K562 (cell line): Measurements from ENCODE around the gene SLAMF6. TPM values are rescaled to one million over a fixed set of nuclear protein-coding genes. Genes with fewer than 3 reads are reported as not detected.
A peak's percentile ranks its signal among the peaks of the same experiment; 100 is the strongest.

Experiments used
- ATAC-seq: fragments of 200-7000 bp; cut with Tn5 transposase; 3 replicates; pipeline ENCODE4 v1.9.1; 2020; ENCODE audit warnings: moderate library complexity
- BruUV-seq: library from RNA; stranded (reverse); fragments of 400-500 nt; replicated peaks from 2 replicates; lab custom pipeline; 2021; lab: Mats Ljungman, UMichigan
- CTCF ChIA-PET: fragments of 300-600 bp; formaldehyde crosslinking; extraction: SDS; loops from one replicate; lab custom pipeline; 2021; ENCODE audit warnings: low intra/inter-chr PET ratio; lab: Yijun Ruan, JAX
- POLR2A ChIA-PET: fragments of 300-600, 350-650 bp; sonication (Branson Sonifier 250); formaldehyde crosslinking; extraction: SDS; loops from one replicate; lab custom pipeline; 2021; ENCODE audit warnings: antibody characterized with exemption, inconsistent platforms; lab: Yijun Ruan, JAX
- DNase-seq, 4 experiments: peaks; one replicate each; pipeline versions ENCODE4 v3.0.0 to v3.0.0-alpha.2; 2011 to 2018; ENCODE audit warnings: low spot score in 3 of 4, mixed read lengths in 3 of 4; ENCODE audit errors: extremely low read depth in 1 of 4
- FAIRE-seq: peaks from 2 replicates; lab custom pipeline; 2011; peaks lifted over from hg19 to GRCh38; lab: Jason Lieb, UNC
- H2AFZ ChIP-seq: 2 replicates; pipeline ENCODE4 v1.6.0; 2011; ENCODE audit warnings: low read depth, low read length, control low read depth, inconsistent platforms
- H3K27ac ChIP-seq: fragments of 200-600 bp; 3 replicates; pipeline ENCODE4 v1.8.0; 2011; ENCODE audit warnings: low read depth, mild to moderate bottlenecking, control low read depth, inconsistent platforms, low read length, moderate library complexity, mixed read lengths; ENCODE audit errors: extremely low read depth
- H3K27me3 ChIP-seq, 2 experiments: fragments of 300-600 bp in 1 of 2; 2 replicates in 1 of 2; 3 replicates in 1 of 2; pipeline versions ENCODE4 v1.6.0 to v1.8.0; 2011; ENCODE audit warnings: inconsistent platforms in 2 of 2, low read length in 2 of 2, mild to moderate bottlenecking in 1 of 2, mixed read lengths in 1 of 2, moderate library complexity in 1 of 2; ENCODE audit not compliant: control insufficient read depth in 2 of 2, insufficient read depth in 2 of 2
- H3K36me3 ChIP-seq: fragments of 300-600 bp; 3 replicates; pipeline ENCODE4 v1.8.0; 2011; ENCODE audit warnings: mild to moderate bottlenecking, low read length, inconsistent platforms; ENCODE audit not compliant: control insufficient read depth, insufficient read depth
- H3K4me1 ChIP-seq, 2 experiments: fragments of 200-600 bp in 1 of 2; replicated peaks in 1 of 2; 2 replicates in 1 of 2; 3 replicates in 1 of 2; pipeline versions ENCODE4 v1.5.1 to v1.8.0; 2011; ENCODE audit warnings: inconsistent platforms in 2 of 2, low read length in 2 of 2, mild to moderate bottlenecking in 1 of 2, mixed read lengths in 1 of 2, moderate library complexity in 1 of 2; ENCODE audit not compliant: control insufficient read depth in 2 of 2, insufficient read depth in 2 of 2
- H3K4me2 ChIP-seq: 2 replicates; pipeline ENCODE4 v1.6.1; 2011; ENCODE audit warnings: low read length, control low read depth, inconsistent platforms, mixed read lengths; ENCODE audit not compliant: insufficient read depth
- H3K4me3 ChIP-seq: fragments of 200-600 bp; sonication (generic), shearing (Covaris generic); 2 replicates; pipeline ENCODE4 v1.5.1; 2016; ENCODE audit warnings: control low read depth, inconsistent platforms
- H3K79me2 ChIP-seq: fragments of 200-600 bp; 3 replicates; pipeline ENCODE4 v1.8.0; 2011; ENCODE audit warnings: low read length, inconsistent platforms; ENCODE audit not compliant: control insufficient read depth, insufficient read depth
- H3K9ac ChIP-seq, 2 experiments: 2 replicates each; pipeline versions ENCODE4 v1.6.0 to v1.6.1; 2011; ENCODE audit warnings: low read depth in 2 of 2, low read length in 2 of 2, control low read depth in 1 of 2, inconsistent platforms in 1 of 2, mild to moderate bottlenecking in 1 of 2, mixed read lengths in 1 of 2; ENCODE audit not compliant: insufficient read depth in 1 of 2
- H3K9me1 ChIP-seq: one replicate; pipeline ENCODE4 v1.6.0; 2011; ENCODE audit warnings: inconsistent platforms, mild to moderate bottlenecking, low read length, moderate library complexity; ENCODE audit not compliant: control insufficient read depth, insufficient read depth
- H3K9me3 ChIP-seq: replicated peaks from 2 replicates; pipeline ENCODE4 v1.5.1; 2011; ENCODE audit warnings: low read depth, low read length, inconsistent platforms; ENCODE audit not compliant: control insufficient read depth, insufficient read depth
- H4K20me1 ChIP-seq: replicated peaks from 2 replicates; pipeline ENCODE4 v1.6.1; 2011; ENCODE audit warnings: low read length, inconsistent platforms, mixed read lengths; ENCODE audit not compliant: control insufficient read depth, insufficient read depth
- E2F4 ChIP-seq: sonication (generic); formaldehyde crosslinking; IDR thresholded peaks from 2 replicates; pipeline ENCODE4 v1.8.0; 2022; ENCODE audit warnings: mild to moderate bottlenecking, low read depth, missing genetic modification reagents
- GTF2A2 ChIP-seq: IDR thresholded peaks from 2 replicates; pipeline ENCODE4 v1.6.1; 2016; ENCODE audit warnings: mild to moderate bottlenecking, missing genetic modification characterization, missing compliant biosample characterization
- HNRNPUL1 ChIP-seq: fragments of 200-400 bp; formaldehyde crosslinking; IDR thresholded peaks from 2 replicates; pipeline ENCODE4 v1.6.1; 2017; ENCODE audit warnings: low read length
- JUND ChIP-seq, 2 experiments: IDR thresholded peaks; 2 replicates in 1 of 2; 3 replicates in 1 of 2; pipeline ENCODE4 v1.6.1; 2011; ENCODE audit warnings: borderline replicate concordance in 2 of 2, low read depth in 2 of 2, low read length in 2 of 2, improper control_type of control experiment in 1 of 2, missing biosample characterization in 1 of 2, missing genetic modification characterization in 1 of 2, missing genetic modification reagents in 1 of 2
- NCOA6 ChIP-seq: fragments of 450-650 bp; IDR thresholded peaks from 2 replicates; pipeline ENCODE4 v1.6.1; 2017; ENCODE audit warnings: mild to moderate bottlenecking
- SIRT6 ChIP-seq: IDR thresholded peaks from one replicate; pipeline ENCODE4 v1.6.1; 2012; ENCODE audit warnings: low read depth, mild to moderate bottlenecking, control low read depth, inconsistent platforms, low read length, moderate library complexity
- ZC3H11A ChIP-seq: IDR thresholded peaks from 2 replicates; pipeline ENCODE4 v1.6.1; 2012; ENCODE audit warnings: low read depth, low read length, improper control_type of control experiment
- ZNF253 ChIP-seq: fragments of 250-450 bp; sonication (Bioruptor Pico); conservative IDR thresholded peaks from 2 replicates; pipeline ENCODE4 v1.6.1; 2021; ENCODE audit warnings: mild to moderate bottlenecking
- ZNF592 ChIP-seq: fragments of 450-650 bp; IDR thresholded peaks from 2 replicates; pipeline ENCODE4 v1.6.1; 2017; ENCODE audit warnings: antibody characterized with exemption, mild to moderate bottlenecking
- ZNF717 ChIP-seq: fragments of 250-450 bp; sonication (Bioruptor Pico); IDR thresholded peaks from 2 replicates; pipeline ENCODE4 v1.5.0; 2021
- WGBS: fragments of 100-300 bp; shearing (Covaris generic); methylation state at CpG from one replicate; pipeline ENCODE4 v1.1.6; 2016; ENCODE audit warnings: low coverage, mixed read lengths; ENCODE audit not compliant: insufficient coverage; ENCODE audit errors: missing lambda C conversion rate; 5-methylcytosine and 5-hydroxymethylcytosine counted together
- in situ Hi-C: fragments of 300-500 bp; cut with MboI; formaldehyde crosslinking; loops from 4 replicates; pipeline ENCODE4 v1.15.0; 2018; ENCODE audit warnings: inconsistent platforms, mixed read lengths
- intact Hi-C: fragments of 100-400 bp; cut with micrococcal nuclease; formaldehyde crosslinking; loops from 2 replicates; pipeline ENCODE4 v1.14.2; 2022
- polyA plus RNA-seq, 8 experiments: library from polyadenylated mRNA; depleted of rRNA in 4 of 8; stranded (reverse) in 5 of 8; unstranded in 3 of 8; fragments of >200 nt; fragmentation: Nextera tagmentation in 2 of 8; fragmentation: Illumina TruSeq in 1 of 8; extraction: Ambion mirVana in 2 of 8; extraction: Trizol in 1 of 8; gene quantifications; 2 replicates each; pipeline versions ENCODE4 v1.2.1 to v1.2.3, GENCODE V29; 2011 to 2014; ENCODE audit warnings: inconsistent platforms in 1 of 8, missing spikeins in 1 of 8
- total RNA-seq, 7 experiments: library from RNA; depleted of rRNA in 6 of 7; stranded (reverse); fragments of >200 nt in 6 of 7; fragmentation: Illumina TruSeq in 2 of 7; extraction: Trizol in 2 of 7; gene quantifications; 2 replicates each; pipeline versions ENCODE4 v1.2.1 to v1.2.3, GENCODE V29; 2011 to 2021; ENCODE audit warnings: low replicate concordance in 1 of 7

The SLAMF6 gene
- total and polyA plus RNA-seq, 9 of the 15 experiments (the other 6 are each of a cell fraction or from before 2014, with no cell fraction given): 0.56 to 4.8 (median 1.1) TPM

GRCh38 chr1:160488347-160489058 lies 34.6 kb downstream of the SLAMF6 start:
- H3K36me3 ChIP-seq: no peaks in the 10 kb centered on the region
- H3K27ac ChIP-seq: no peak overlapping the region
- no peak overlapping the region for H3K4me3 ChIP-seq
- BruUV-seq: no TSS peak
- 55% methylated on average over 3 of the region's 4 CpGs for WGBS
- peak overlapping the region; percentile 62; the same call in 1 of the 2 replicates for H2AFZ ChIP-seq
- no peaks in the 10 kb centered on the region for H3K27me3 ChIP-seq
- DNase-seq (no peak), FAIRE-seq (peak; percentile 19), ATAC-seq (no peak)
- in situ Hi-C loops: no loop called here
- no peaks in the 10 kb centered on the region for H3K4me1 ChIP-seq
- ChIA-PET POLR2A (no interaction called here), CTCF (no interaction called here)
- no peaks in the 10 kb centered on the region for H3K9me3 ChIP-seq
- intact Hi-C loops: no loop called here
- no peaks in the 10 kb centered on the region for H4K20me1 ChIP-seq
- H3K9ac ChIP-seq: no peak overlapping the region
- no peak overlapping the region for H3K4me2 ChIP-seq
- H3K9me1 ChIP-seq: no peaks in the 10 kb centered on the region
- H3K79me2 ChIP-seq: no peaks in the 10 kb centered on the region
- TF ChIP-seq ZNF253 (CRISPR knock-in tag) (no peak), E2F4 (CRISPR knock-in tag) (no peak), HNRNPUL1 (no peak), JUND (IDR thresholded peaks at IDR 0.05; ENCODE audit: borderline replicate concordance, low read depth, low read length) (no peak), JUND (tag; IDR thresholded peaks at IDR 0.05; ENCODE audit: borderline replicate concordance, low read depth, low read length) (no peak), ZNF592 (no peak), ZC3H11A (no peak), ZNF717 (CRISPR knock-in tag) (no peak), GTF2A2 (tag) (no peak), SIRT6 (no peak), NCOA6 (no peak)
